Activated CD4-positive, alpha-beta T cell treated with anti-CD3 and anti-CD28 coated beads, Interleukin-2, amount 50 U/mL, for 48 hours (primary cell): Measurements from ENCODE around the gene EPHA4.
A peak's percentile ranks its signal among the peaks of the same experiment; 100 is the strongest.
"Not testable (repeated sequence)": the region's sequence is repeated elsewhere in the genome, so short reads cannot be mapped to it uniquely, and the experiment has no call there.

Experiments
- DNase-seq, 2 experiments: peaks; one replicate each; pipeline ENCODE4 v3.0.0-alpha.2; 2020

The EPHA4 gene

GRCh38 chr2:221533299-221533698 lies 38.8 kb downstream of the EPHA4 start:
- DNase-seq, result no peak

GRCh38 chr2:221532641-221533040 lies 39.5 kb downstream of the EPHA4 start:
- DNase-seq, result no peak

- no peak for DNase-seq
Observed at GRCh38 chr2:221530653-221531037, 41.5 kb downstream of the EPHA4 start.

- DNase-seq, result peak in 1 of 2 experiments; percentile 10
Observed at GRCh38 chr2:221529943-221530652, 42.0 kb downstream of the EPHA4 start.

GRCh38 chr2:221529177-221529942 lies 42.7 kb downstream of the EPHA4 start:
- no peak for DNase-seq

GRCh38 chr2:221527776-221528309 lies 44.3 kb downstream of the EPHA4 start:
- DNase-seq, result no peak

- DNase-seq, result no peak
Observed at GRCh38 chr2:221524158-221524557, 47.9 kb downstream of the EPHA4 start.

GRCh38 chr2:221521233-221521845 lies 50.8 kb downstream of the EPHA4 start:
- DNase-seq, result no peak

GRCh38 chr2:221518935-221519625 lies 53.0 kb downstream of the EPHA4 start:
- no peak for DNase-seq

GRCh38 chr2:221518201-221518934 lies 53.7 kb downstream of the EPHA4 start:
- no peak for DNase-seq

- peak; percentile 57 to 71 for DNase-seq
Observed at GRCh38 chr2:221517696-221518151, 54.4 kb downstream of the EPHA4 start.

- DNase-seq, result no peak
Observed at GRCh38 chr2:221517146-221517695, 54.9 kb downstream of the EPHA4 start.

- DNase-seq, result no peak
Observed at GRCh38 chr2:221515864-221516263, 56.2 kb downstream of the EPHA4 start.

GRCh38 chr2:221514305-221515040 lies 57.6 kb downstream of the EPHA4 start:
- no peak for DNase-seq

GRCh38 chr2:221513232-221513631 lies 58.9 kb downstream of the EPHA4 start:
- DNase-seq, result no peak

- not testable (repeated sequence) for DNase-seq
Observed at GRCh38 chr2:221511325-221511724, 60.8 kb downstream of the EPHA4 start.

GRCh38 chr2:221506469-221506868 lies 65.6 kb downstream of the EPHA4 start:
- DNase-seq, result no peak

- no peak for DNase-seq
Observed at GRCh38 chr2:221505605-221506004, 66.5 kb downstream of the EPHA4 start.

- DNase-seq, result no peak
Observed at GRCh38 chr2:221504905-221505304, 67.2 kb downstream of the EPHA4 start.

GRCh38 chr2:221503965-221504364 lies 68.1 kb downstream of the EPHA4 start:
- DNase-seq, result no peak
